Osteocyte (in vitro differentiated cells): ENCODE data around the gene FOXK1. TPM values are rescaled to one million over a fixed set of nuclear protein-coding genes. Genes with fewer than 3 reads are reported as not detected.
"Not testable (repeated sequence)": the region's sequence is repeated elsewhere in the genome, so short reads cannot be mapped to it uniquely, and the experiment has no call there.

Experiments used
- DNase-seq: peaks from one replicate; pipeline ENCODE4 v3.0.0; 2021; ENCODE audit warnings: mixed read lengths; ENCODE audit not compliant: unreplicated experiment; ENCODE audit errors: extremely low spot score
- H3K27ac Mint-ChIP-seq: one replicate; pipeline ENCODE4 v1.8.0; 2021; ENCODE audit warnings: mild to moderate bottlenecking, mixed read lengths; ENCODE audit not compliant: unreplicated experiment
- H3K27me3 Mint-ChIP-seq: one replicate; pipeline ENCODE4 v1.8.0; 2021; ENCODE audit warnings: mixed read lengths; ENCODE audit not compliant: unreplicated experiment
- H3K36me3 Mint-ChIP-seq: one replicate; pipeline ENCODE4 v1.8.0; 2021; ENCODE audit warnings: mixed read lengths; ENCODE audit not compliant: unreplicated experiment
- H3K4me1 Mint-ChIP-seq: one replicate; pipeline ENCODE4 v1.8.0; 2021; ENCODE audit warnings: mixed read lengths; ENCODE audit not compliant: unreplicated experiment
- H3K4me3 Mint-ChIP-seq: one replicate; pipeline ENCODE4 v1.8.0; 2021; ENCODE audit warnings: mild to moderate bottlenecking, moderate library complexity, mixed read lengths; ENCODE audit not compliant: unreplicated experiment
- H3K9me3 Mint-ChIP-seq: one replicate; pipeline ENCODE4 v1.8.0; 2021; ENCODE audit warnings: mixed read lengths; ENCODE audit not compliant: unreplicated experiment
- CTCF ChIP-seq: fragments of 200-600 bp; sonication (generic); IDR thresholded peaks from 2 replicates; pipeline ENCODE4 v1.5.0; 2021; ENCODE audit warnings: antibody characterized with exemption, mild to moderate bottlenecking, moderate library complexity
- total RNA-seq: library from RNA; stranded (reverse); gene quantifications from 2 replicates; pipeline ENCODE4 v1.2.1, GENCODE V29; 2021

Gene FOXK1
- total RNA-seq, 1 donor from 2014 or later: 56.2 TPM

- H3K9me3 Mint-ChIP-seq: no peaks in the 10 kb centered on the region
- H3K27ac Mint-ChIP-seq: peak overlapping the region; percentile 93
- peak; percentile 60 for TF ChIP-seq CTCF
- peak; percentile 99 for DNase-seq
- peak overlapping the region; percentile 84 for H3K4me3 Mint-ChIP-seq
- peaks cover 8% of the 10 kb centered on the region for H3K4me1 Mint-ChIP-seq
- H3K27me3 Mint-ChIP-seq: no peaks in the 10 kb centered on the region
- no peaks in the 10 kb centered on the region for H3K36me3 Mint-ChIP-seq
Measured at GRCh38 chr7:4641667-4642467, 40.2 kb upstream of the FOXK1 start.

GRCh38 chr7:4642468-4643203 is 39.5 kb upstream of the FOXK1 start:
- no peaks in the 10 kb centered on the region for H3K9me3 Mint-ChIP-seq
- H3K27me3 Mint-ChIP-seq: no peaks in the 10 kb centered on the region
- peaks cover 8% of the 10 kb centered on the region for H3K4me1 Mint-ChIP-seq
- H3K4me3 Mint-ChIP-seq: peak overlapping the region; percentile 84
- TF ChIP-seq CTCF: no peak
- DNase-seq: no peak
- H3K27ac Mint-ChIP-seq: peak overlapping the region; percentile 93
- no peaks in the 10 kb centered on the region for H3K36me3 Mint-ChIP-seq

DNA sequence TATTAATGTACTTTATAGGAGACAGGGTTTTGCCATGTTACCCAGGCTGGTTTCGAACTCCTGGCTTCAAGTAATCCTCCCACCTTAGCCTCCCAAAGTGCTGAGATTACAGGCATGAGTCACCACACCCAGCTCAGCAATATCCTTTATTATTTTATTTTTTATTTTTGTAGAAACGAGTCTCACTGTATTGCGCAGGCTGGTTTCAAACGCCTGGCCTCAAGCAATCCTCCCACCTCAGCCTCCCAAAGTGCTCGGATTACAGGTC is 39.0 kb upstream of the FOXK1 start:
- not testable (repeated sequence) for H3K27ac Mint-ChIP-seq, H3K36me3 Mint-ChIP-seq, H3K4me1 Mint-ChIP-seq, H3K4me3 Mint-ChIP-seq, H3K27me3 Mint-ChIP-seq, DNase-seq, H3K9me3 Mint-ChIP-seq

GRCh38 chr7:4645246-4645645 is 36.8 kb upstream of the FOXK1 start:
- H3K36me3 Mint-ChIP-seq: no peaks in the 10 kb centered on the region
- no peaks in the 10 kb centered on the region for H3K27me3 Mint-ChIP-seq
- no peaks in the 10 kb centered on the region for H3K9me3 Mint-ChIP-seq
- no peak for TF ChIP-seq CTCF
- peaks cover 9% of the 10 kb centered on the region for H3K4me1 Mint-ChIP-seq
- no peak for DNase-seq
- H3K27ac Mint-ChIP-seq: no peak overlapping the region
- H3K4me3 Mint-ChIP-seq: no peak overlapping the region

GRCh38 chr7:4648111-4648510 is 34.0 kb upstream of the FOXK1 start:
- no peak for DNase-seq
- Mint-ChIP-seq H3K27ac (no peak overlapping the region), H3K9me3 (no peaks in the 10 kb centered on the region), H3K4me1 (peaks cover 16% of the 10 kb centered on the region), H3K4me3 (no peak overlapping the region), H3K36me3 (no peaks in the 10 kb centered on the region), H3K27me3 (no peaks in the 10 kb centered on the region)
- TF ChIP-seq CTCF: no peak
